A549 (cell line): ENCODE measurements around the gene ATP10A.

Source experiments
- CTCF ChIP-seq: fragments of >200 bp; sonication (Bioruptor Twin); formaldehyde crosslinking; IDR thresholded peaks from 3 replicates; pipeline ENCODE4 v1.5.1; 2016
- KDM1A ChIP-seq: fragments of 200-600 bp; sonication (generic); IDR thresholded peaks from 2 replicates; pipeline ENCODE4 v1.6.1; 2016; ENCODE audit warnings: low read depth, mild to moderate bottlenecking

GRCh38 chr15:25764980-25765735, 98.0 kb downstream of the ATP10A start:
- TF ChIP-seq KDM1A (no peak), CTCF (no peak)
